ENCODE measurements around the gene ZBTB39.
"Not testable (repeated sequence)": the region's sequence is repeated elsewhere in the genome, so short reads cannot be mapped to it uniquely, and the experiment has no call there.

The ZBTB39 gene

GRCh38 chr12:57042695-57043094, 36.3 kb upstream of the ZBTB39 start:
- H3K4me1 Mint-ChIP-seq: peaks cover 27% of the 10 kb centered on the region
- H3K9me3 Mint-ChIP-seq: no peaks in the 10 kb centered on the region
- DNase-seq (ENCODE audit: low spot score in 2 of 2): no peak
- H3K4me3 Mint-ChIP-seq: no peak overlapping the region
- no peaks in the 10 kb centered on the region for H3K36me3 Mint-ChIP-seq
- H3K27ac Mint-ChIP-seq: no peak overlapping the region
- ATAC-seq: no peak

- no peak overlapping the region for H3K27ac Mint-ChIP-seq
- DNase-seq (ENCODE audit: low spot score in 2 of 2): no peak
- H3K4me3 Mint-ChIP-seq: no peak overlapping the region
- H3K36me3 Mint-ChIP-seq: no peaks in the 10 kb centered on the region
- no peaks in the 10 kb centered on the region for H3K9me3 Mint-ChIP-seq
- no peak for ATAC-seq
- H3K4me1 Mint-ChIP-seq: peaks cover 8% of the 10 kb centered on the region
Measured at GRCh38 chr12:57040750-57041149, 34.4 kb upstream of the ZBTB39 start.

GRCh38 chr12:57040211-57040610, 33.9 kb upstream of the ZBTB39 start:
- DNase-seq (ENCODE audit: low spot score in 2 of 2) (no peak), ATAC-seq (no peak)
- H3K9me3 Mint-ChIP-seq: no peaks in the 10 kb centered on the region
- no peak overlapping the region for H3K27ac Mint-ChIP-seq
- H3K4me3 Mint-ChIP-seq: no peak overlapping the region
- no peaks in the 10 kb centered on the region for H3K36me3 Mint-ChIP-seq
- H3K4me1 Mint-ChIP-seq: peaks cover 2% of the 10 kb centered on the region

DNA sequence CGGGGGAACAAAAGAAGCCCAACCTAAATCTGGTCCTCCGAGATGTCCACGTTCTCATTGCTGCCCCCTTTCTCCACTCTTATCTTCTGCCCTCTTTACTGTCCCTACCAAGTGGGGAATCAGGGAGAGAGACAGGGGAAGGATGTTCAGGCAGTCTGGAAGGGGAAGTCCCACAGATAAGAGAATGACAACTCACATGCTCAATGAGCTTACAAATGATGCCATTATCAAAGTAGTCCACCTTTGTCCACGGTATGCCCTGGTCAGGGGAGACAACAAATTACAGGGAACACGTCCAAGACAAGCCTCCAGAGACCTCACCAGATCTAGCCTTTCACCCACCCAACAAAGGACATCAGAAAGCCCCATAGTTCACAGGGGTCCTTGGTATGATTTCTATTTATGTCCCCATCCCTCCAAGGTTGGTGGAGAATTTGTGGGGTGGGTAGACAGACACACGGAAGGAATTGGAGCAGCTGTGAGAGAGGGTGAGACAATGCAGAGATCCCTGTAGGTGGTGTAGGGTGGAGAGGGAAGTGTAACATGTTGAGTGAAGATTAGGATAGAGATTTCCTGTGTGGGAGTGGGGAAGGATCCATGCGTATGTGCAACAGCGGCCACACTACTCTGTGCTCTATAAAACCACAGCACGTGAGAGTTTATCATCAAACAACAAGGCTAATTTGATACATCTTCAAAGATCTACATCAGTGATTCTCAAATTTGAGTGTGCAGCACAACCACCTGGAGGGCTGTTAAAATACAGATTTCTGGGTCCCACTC, 32.9 kb upstream of the ZBTB39 start:
- Mint-ChIP-seq H3K36me3 (no peaks in the 10 kb centered on the region), H3K27ac (no peak overlapping the region), H3K4me3 (no peak overlapping the region), H3K4me1 (no peaks in the 10 kb centered on the region), H3K9me3 (no peaks in the 10 kb centered on the region)
- DNase-seq (ENCODE audit: low spot score in 2 of 2) (no peak), ATAC-seq (no peak)

- Mint-ChIP-seq H3K9me3 (no peaks in the 10 kb centered on the region), H3K36me3 (no peaks in the 10 kb centered on the region), H3K27ac (no peak overlapping the region), H3K4me1 (no peaks in the 10 kb centered on the region), H3K4me3 (no peak overlapping the region)
- no peak for ATAC-seq
- DNase-seq (ENCODE audit: low spot score in 2 of 2): no peak
Measured at GRCh38 chr12:57037264-57037663, 30.9 kb upstream of the ZBTB39 start.

GRCh38 chr12:57033431-57033830, 27.1 kb upstream of the ZBTB39 start:
- ATAC-seq (no peak), DNase-seq (ENCODE audit: low spot score in 2 of 2) (no peak)
- Mint-ChIP-seq H3K4me1 (peaks cover 19% of the 10 kb centered on the region), H3K4me3 (no peak overlapping the region), H3K27ac (no peak overlapping the region), H3K36me3 (no peaks in the 10 kb centered on the region), H3K9me3 (no peaks in the 10 kb centered on the region)

GRCh38 chr12:57031789-57032188, 25.4 kb upstream of the ZBTB39 start:
- no peaks in the 10 kb centered on the region for H3K36me3 Mint-ChIP-seq
- DNase-seq (ENCODE audit: low spot score in 2 of 2): no peak
- H3K27ac Mint-ChIP-seq: peak overlapping the region; percentile 63
- peaks cover 31% of the 10 kb centered on the region for H3K4me1 Mint-ChIP-seq
- no peak for ATAC-seq
- no peaks in the 10 kb centered on the region for H3K9me3 Mint-ChIP-seq
- H3K4me3 Mint-ChIP-seq: no peak overlapping the region

- Mint-ChIP-seq H3K4me1 (peaks cover 36% of the 10 kb centered on the region), H3K36me3 (no peaks in the 10 kb centered on the region), H3K4me3 (no peak overlapping the region), H3K9me3 (no peaks in the 10 kb centered on the region), H3K27ac (peak overlapping the region; percentile 63)
- ATAC-seq (peak; percentile 58), DNase-seq (ENCODE audit: low spot score in 2 of 2) (no peak)
Measured at GRCh38 chr12:57031138-57031725, 24.9 kb upstream of the ZBTB39 start.

- DNase-seq (ENCODE audit: low spot score in 2 of 2): no peak
- peaks cover 40% of the 10 kb centered on the region for H3K4me1 Mint-ChIP-seq
Measured at GRCh38 chr12:57029457-57029856, 23.1 kb upstream of the ZBTB39 start.

DNA sequence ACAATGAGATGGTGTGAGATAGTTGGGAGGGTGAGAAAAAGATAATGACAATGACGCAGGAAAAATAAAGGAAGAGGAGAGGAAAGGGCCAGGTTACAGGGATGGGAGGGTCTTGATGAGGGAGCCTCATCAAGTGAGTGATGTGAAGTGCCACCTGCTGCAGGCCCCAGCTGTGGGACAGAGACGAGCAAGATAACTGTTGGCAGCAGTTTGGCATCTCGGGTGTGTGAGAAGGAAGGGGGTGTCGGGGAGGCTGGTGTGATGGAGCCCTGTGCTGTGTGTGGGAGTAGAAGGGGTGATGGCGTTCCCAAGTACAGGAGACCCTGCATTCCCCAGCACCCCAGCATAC, 21.4 kb upstream of the ZBTB39 start:
- Mint-ChIP-seq H3K4me3 (no peak overlapping the region), H3K9me3 (no peaks in the 10 kb centered on the region), H3K27ac (peak overlapping the region; percentile 39), H3K4me1 (peaks cover 40% of the 10 kb centered on the region), H3K36me3 (no peaks in the 10 kb centered on the region)
- ATAC-seq (peak; percentile 36), DNase-seq (ENCODE audit: low spot score in 2 of 2) (no peak)

More at GRCh38 chr12:57029457-57029856, 23.1 kb upstream of the ZBTB39 start:
- no peaks in the 10 kb centered on the region for H3K36me3 Mint-ChIP-seq
- no peaks in the 10 kb centered on the region for H3K9me3 Mint-ChIP-seq
- H3K4me3 Mint-ChIP-seq: no peak overlapping the region
- no peak overlapping the region for H3K27ac Mint-ChIP-seq
- no peak for ATAC-seq

GRCh38 chr12:57027011-57027804, 20.9 kb upstream of the ZBTB39 start:
- Mint-ChIP-seq H3K9me3 (no peaks in the 10 kb centered on the region), H3K36me3 (no peaks in the 10 kb centered on the region), H3K27ac (peak overlapping the region; percentile 39), H3K4me1 (peaks cover 40% of the 10 kb centered on the region), H3K4me3 (no peak overlapping the region)
- DNase-seq (ENCODE audit: low spot score in 2 of 2) (no peak), ATAC-seq (peak; percentile 19)

DNA sequence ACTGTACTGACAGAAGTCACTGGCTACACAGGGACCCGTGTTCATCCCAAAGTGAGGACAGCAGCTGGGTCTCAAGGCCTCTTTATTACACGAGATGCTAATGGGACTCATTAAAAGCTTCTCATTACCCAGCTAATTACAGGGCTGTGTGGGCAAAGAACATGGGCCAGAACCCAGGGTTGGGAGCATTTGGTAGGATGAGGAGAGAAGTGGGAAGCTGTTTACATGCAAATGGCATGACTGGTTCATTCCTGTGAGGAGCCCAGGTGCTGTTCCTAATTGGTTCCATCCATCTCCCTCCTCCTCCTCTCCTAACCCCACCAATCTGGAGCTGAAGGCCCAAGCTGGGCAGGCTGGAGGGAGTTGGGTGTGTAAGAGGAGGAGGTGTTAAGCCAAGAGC, 18.9 kb upstream of the ZBTB39 start:
- Mint-ChIP-seq H3K27ac (no peak overlapping the region), H3K4me3 (no peak overlapping the region), H3K36me3 (no peaks in the 10 kb centered on the region), H3K4me1 (peaks cover 21% of the 10 kb centered on the region), H3K9me3 (no peaks in the 10 kb centered on the region)
- ATAC-seq (no peak), DNase-seq (ENCODE audit: low spot score in 2 of 2) (no peak)

DNA sequence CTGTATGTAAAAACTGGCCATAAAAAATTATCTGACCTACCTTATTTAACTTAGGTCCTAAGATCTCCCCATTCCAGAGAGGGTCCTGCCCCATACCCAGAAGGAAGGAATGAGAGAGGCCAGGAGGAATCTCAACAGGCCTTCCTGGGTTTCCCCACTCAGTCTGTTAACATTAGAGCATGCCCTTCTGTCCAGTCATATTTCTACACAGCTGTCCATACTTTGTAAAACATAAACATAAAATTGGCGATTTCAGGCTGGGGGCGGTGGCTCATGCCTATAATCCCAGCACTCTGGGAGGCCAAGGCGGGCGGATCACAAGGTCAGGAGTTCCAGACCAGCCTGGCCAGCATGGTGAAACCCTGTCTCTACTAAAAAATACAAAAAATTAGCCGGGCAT, 16.0 kb upstream of the ZBTB39 start:
- peaks cover 14% of the 10 kb centered on the region for H3K4me1 Mint-ChIP-seq
- H3K4me3 Mint-ChIP-seq; ATAC-seq; DNase-seq (ENCODE audit: low spot score in 2 of 2); H3K36me3 Mint-ChIP-seq; H3K9me3 Mint-ChIP-seq; H3K27ac Mint-ChIP-seq: not testable (repeated sequence)

- no peaks in the 10 kb centered on the region for H3K9me3 Mint-ChIP-seq
- no peak for ATAC-seq
- no peak for DNase-seq (ENCODE audit: low spot score in 2 of 2)
- no peak overlapping the region for H3K27ac Mint-ChIP-seq
- H3K4me1 Mint-ChIP-seq: no peaks in the 10 kb centered on the region
- no peaks in the 10 kb centered on the region for H3K36me3 Mint-ChIP-seq
- H3K4me3 Mint-ChIP-seq: no peak overlapping the region
Measured at GRCh38 chr12:57019983-57020719, 13.8 kb upstream of the ZBTB39 start.

- DNase-seq (ENCODE audit: low spot score in 2 of 2) (no peak), ATAC-seq (no peak)
- Mint-ChIP-seq H3K4me1 (no peaks in the 10 kb centered on the region), H3K9me3 (no peaks in the 10 kb centered on the region), H3K4me3 (no peak overlapping the region), H3K27ac (no peak overlapping the region), H3K36me3 (no peaks in the 10 kb centered on the region)
Measured at GRCh38 chr12:57018906-57019305, 12.6 kb upstream of the ZBTB39 start.

Data from stimulated activated effector memory CD8-positive, alpha-beta T cell treated with anti-CD3 and anti-CD28 coated beads, Interleukin-12 subunit alpha, Interleukin-12 subunit beta, amount 100 ng/mL, for 72 hours (primary cell).